Osteocyte (in vitro differentiated cells): ENCODE data around the gene MAP4K4. TPM values are rescaled to one million over a fixed set of nuclear protein-coding genes. Genes with fewer than 3 reads are reported as not detected.

ENCODE experiments used
- DNase-seq: peaks from one replicate; pipeline ENCODE4 v3.0.0; 2021; ENCODE audit warnings: mixed read lengths; ENCODE audit not compliant: unreplicated experiment; ENCODE audit errors: extremely low spot score
- H3K27ac Mint-ChIP-seq: one replicate; pipeline ENCODE4 v1.8.0; 2021; ENCODE audit warnings: mild to moderate bottlenecking, mixed read lengths; ENCODE audit not compliant: unreplicated experiment
- H3K27me3 Mint-ChIP-seq: one replicate; pipeline ENCODE4 v1.8.0; 2021; ENCODE audit warnings: mixed read lengths; ENCODE audit not compliant: unreplicated experiment
- H3K36me3 Mint-ChIP-seq: one replicate; pipeline ENCODE4 v1.8.0; 2021; ENCODE audit warnings: mixed read lengths; ENCODE audit not compliant: unreplicated experiment
- H3K4me1 Mint-ChIP-seq: one replicate; pipeline ENCODE4 v1.8.0; 2021; ENCODE audit warnings: mixed read lengths; ENCODE audit not compliant: unreplicated experiment
- H3K4me3 Mint-ChIP-seq: one replicate; pipeline ENCODE4 v1.8.0; 2021; ENCODE audit warnings: mild to moderate bottlenecking, moderate library complexity, mixed read lengths; ENCODE audit not compliant: unreplicated experiment
- H3K9me3 Mint-ChIP-seq: one replicate; pipeline ENCODE4 v1.8.0; 2021; ENCODE audit warnings: mixed read lengths; ENCODE audit not compliant: unreplicated experiment
- total RNA-seq: library from RNA; stranded (reverse); gene quantifications from 2 replicates; pipeline ENCODE4 v1.2.1, GENCODE V29; 2021
- TF ChIP-seq, protein P1 (sequence below): fragments of 200-600 bp; sonication (generic); IDR thresholded peaks from 2 replicates; pipeline ENCODE4 v1.5.0; 2021; ENCODE audit warnings: antibody characterized with exemption, mild to moderate bottlenecking, moderate library complexity

MAP4K4 gene
- total RNA-seq, 1 donor from 2014 or later = 126 TPM

DNA sequence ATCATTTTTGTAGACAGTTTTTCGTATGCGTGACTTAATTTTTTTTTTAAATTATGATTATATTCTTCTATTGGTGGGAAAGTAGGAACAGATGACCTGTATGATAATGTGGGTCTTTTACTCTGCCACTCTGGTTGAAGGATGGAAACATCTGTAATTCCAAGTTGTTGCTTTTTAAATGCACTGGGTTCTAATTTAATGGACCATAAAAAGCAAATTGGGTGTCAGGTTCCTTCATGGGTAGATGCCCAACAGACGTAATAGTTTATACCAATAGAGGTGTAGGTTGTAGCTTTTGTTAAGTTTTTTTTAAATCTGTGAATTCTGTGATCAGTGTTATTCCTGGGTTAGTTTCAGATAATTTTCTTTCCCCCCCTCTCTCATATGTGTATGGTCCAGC lies 117.6 kb downstream of the MAP4K4 start:
- Mint-ChIP-seq H3K27ac (no peak overlapping the region), H3K4me1 (peaks cover 69% of the 10 kb centered on the region), H3K27me3 (no peaks in the 10 kb centered on the region), H3K4me3 (no peak overlapping the region), H3K36me3 (no peaks in the 10 kb centered on the region), H3K9me3 (no peaks in the 10 kb centered on the region)
- TF ChIP-seq, protein P1, sequence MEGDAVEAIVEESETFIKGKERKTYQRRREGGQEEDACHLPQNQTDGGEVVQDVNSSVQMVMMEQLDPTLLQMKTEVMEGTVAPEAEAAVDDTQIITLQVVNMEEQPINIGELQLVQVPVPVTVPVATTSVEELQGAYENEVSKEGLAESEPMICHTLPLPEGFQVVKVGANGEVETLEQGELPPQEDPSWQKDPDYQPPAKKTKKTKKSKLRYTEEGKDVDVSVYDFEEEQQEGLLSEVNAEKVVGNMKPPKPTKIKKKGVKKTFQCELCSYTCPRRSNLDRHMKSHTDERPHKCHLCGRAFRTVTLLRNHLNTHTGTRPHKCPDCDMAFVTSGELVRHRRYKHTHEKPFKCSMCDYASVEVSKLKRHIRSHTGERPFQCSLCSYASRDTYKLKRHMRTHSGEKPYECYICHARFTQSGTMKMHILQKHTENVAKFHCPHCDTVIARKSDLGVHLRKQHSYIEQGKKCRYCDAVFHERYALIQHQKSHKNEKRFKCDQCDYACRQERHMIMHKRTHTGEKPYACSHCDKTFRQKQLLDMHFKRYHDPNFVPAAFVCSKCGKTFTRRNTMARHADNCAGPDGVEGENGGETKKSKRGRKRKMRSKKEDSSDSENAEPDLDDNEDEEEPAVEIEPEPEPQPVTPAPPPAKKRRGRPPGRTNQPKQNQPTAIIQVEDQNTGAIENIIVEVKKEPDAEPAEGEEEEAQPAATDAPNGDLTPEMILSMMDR = no peak
- no peak for DNase-seq

DNA sequence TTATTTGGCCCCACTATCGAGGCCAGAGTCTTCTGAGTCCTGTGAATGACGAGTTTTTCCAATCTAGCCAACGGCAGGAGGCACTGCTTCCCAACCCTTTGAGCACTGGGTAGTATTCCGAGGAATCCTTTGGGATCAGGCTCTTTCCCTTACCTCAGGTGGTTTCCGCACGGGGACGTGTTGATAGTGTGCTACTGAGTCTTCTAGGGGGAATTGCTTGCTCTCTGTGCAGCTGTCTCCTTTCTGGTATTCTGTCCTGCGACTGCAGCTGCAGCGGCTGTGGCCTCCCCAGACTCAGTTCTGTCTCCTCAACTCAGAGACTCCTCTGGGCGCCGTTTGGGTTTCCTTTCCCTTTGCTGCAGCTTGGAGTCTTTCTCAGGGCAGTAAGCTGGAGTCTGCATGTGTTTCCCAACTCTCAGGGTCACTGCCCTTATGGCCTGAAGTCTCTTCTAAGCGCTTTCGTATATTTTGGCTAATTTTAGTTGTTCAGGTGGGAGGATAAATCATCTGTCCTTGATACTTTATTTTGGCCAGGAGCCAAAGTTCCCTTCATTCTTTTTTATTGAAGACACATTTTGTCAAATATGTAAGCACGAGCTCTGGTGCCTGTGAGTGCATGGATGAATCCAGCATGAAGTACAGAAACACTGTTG lies 118.4 kb downstream of the MAP4K4 start:
- H3K36me3 Mint-ChIP-seq = no peaks in the 10 kb centered on the region

GRCh38 chr2:101816598-101816997 lies 119.1 kb downstream of the MAP4K4 start:
- DNase-seq = no peak
- Mint-ChIP-seq H3K36me3 (no peaks in the 10 kb centered on the region), H3K4me1 (peaks cover 77% of the 10 kb centered on the region), H3K4me3 (peak overlapping the region; percentile 11), H3K9me3 (no peaks in the 10 kb centered on the region), H3K27ac (peak overlapping the region; percentile 70), H3K27me3 (no peaks in the 10 kb centered on the region)
- TF ChIP-seq, protein P1 = no peak

More for the DNA sequence above, 118.4 kb downstream of the MAP4K4 start:
- Mint-ChIP-seq H3K27ac (peak overlapping the region; percentile 70), H3K4me3 (peak overlapping the region; percentile 11), H3K27me3 (no peaks in the 10 kb centered on the region), H3K4me1 (peaks cover 72% of the 10 kb centered on the region), H3K9me3 (no peaks in the 10 kb centered on the region)
- TF ChIP-seq, protein P1 = peak; percentile 9
- DNase-seq = no peak

GRCh38 chr2:101817481-101817880 lies 120.0 kb downstream of the MAP4K4 start:
- peaks cover 83% of the 10 kb centered on the region for H3K4me1 Mint-ChIP-seq
- no peaks in the 10 kb centered on the region for H3K27me3 Mint-ChIP-seq
- no peak for DNase-seq
- H3K27ac Mint-ChIP-seq = peak overlapping the region; percentile 33
- H3K4me3 Mint-ChIP-seq = no peak overlapping the region
- no peaks in the 10 kb centered on the region for H3K36me3 Mint-ChIP-seq
- TF ChIP-seq, protein P1 = no peak
- H3K9me3 Mint-ChIP-seq = no peaks in the 10 kb centered on the region

GRCh38 chr2:101818531-101819451 lies 121.3 kb downstream of the MAP4K4 start:
- H3K4me3 Mint-ChIP-seq = no peak overlapping the region
- DNase-seq = no peak
- H3K9me3 Mint-ChIP-seq = no peaks in the 10 kb centered on the region
- peaks cover 92% of the 10 kb centered on the region for H3K4me1 Mint-ChIP-seq
- H3K36me3 Mint-ChIP-seq = no peaks in the 10 kb centered on the region
- no peaks in the 10 kb centered on the region for H3K27me3 Mint-ChIP-seq
- H3K27ac Mint-ChIP-seq = peak overlapping the region; percentile 35
- TF ChIP-seq, protein P1 = no peak
